GM13977 (cell line): Measurements from ENCODE around the gene GMPPA.

ENCODE experiments used
- DNase-seq: peaks from one replicate; pipeline ENCODE4 v3.0.0; 2012; ENCODE audit warnings: low spot score
- CTCF ChIP-seq: IDR thresholded peaks from 2 replicates; pipeline ENCODE4 v1.5.1; 2012; ENCODE audit warnings: mild to moderate bottlenecking, control low read depth; ENCODE audit not compliant: insufficient read depth; ENCODE audit errors: extremely low read depth, missing control alignments
- in situ Hi-C: fragments of 300-500 bp; cut with MboI; formaldehyde crosslinking; loops from one replicate; pipeline ENCODE4 v1.12.0; 2022; ENCODE audit warnings: low sequenced_read_pairs, low pct_unique_long_range_greater_than_20kb, mixed read lengths, inconsistent platforms; ENCODE audit not compliant: unreplicated experiment

Gene GMPPA

GRCh38 chr2:219474285-219475060, 24.2 kb upstream of the GMPPA start:
- TF ChIP-seq CTCF = no peak
- DNase-seq = no peak
- in situ Hi-C loops = no loop called here

- DNase-seq = no peak
- TF ChIP-seq CTCF = no peak
- in situ Hi-C loops = no loop called here
Measured at GRCh38 chr2:219475278-219475677, 23.4 kb upstream of the GMPPA start.

- peak; percentile 82 for TF ChIP-seq CTCF
- peak; percentile 81 for DNase-seq
- in situ Hi-C loops = no loop called here
Measured at GRCh38 chr2:219475697-219476651, 22.7 kb upstream of the GMPPA start.

GRCh38 chr2:219476652-219477151, 22.0 kb upstream of the GMPPA start:
- DNase-seq = no peak
- TF ChIP-seq CTCF = no peak
- in situ Hi-C loops = no loop called here

- in situ Hi-C loops = no loop called here
- no peak for DNase-seq
- no peak for TF ChIP-seq CTCF
Measured at GRCh38 chr2:219477179-219477578, 21.5 kb upstream of the GMPPA start.

- no peak for DNase-seq
- in situ Hi-C loops = no loop called here
- TF ChIP-seq CTCF = no peak
Measured at GRCh38 chr2:219477815-219478214, 20.9 kb upstream of the GMPPA start.
